ENCODE data around the gene OGFOD2. TPM values are rescaled to one million over a fixed set of nuclear protein-coding genes. Genes with fewer than 3 reads are reported as not detected.

OGFOD2 gene
- total RNA-seq, 4 donors from 2014 or later: 13.3 to 133 (median 16.8) TPM

DNA sequence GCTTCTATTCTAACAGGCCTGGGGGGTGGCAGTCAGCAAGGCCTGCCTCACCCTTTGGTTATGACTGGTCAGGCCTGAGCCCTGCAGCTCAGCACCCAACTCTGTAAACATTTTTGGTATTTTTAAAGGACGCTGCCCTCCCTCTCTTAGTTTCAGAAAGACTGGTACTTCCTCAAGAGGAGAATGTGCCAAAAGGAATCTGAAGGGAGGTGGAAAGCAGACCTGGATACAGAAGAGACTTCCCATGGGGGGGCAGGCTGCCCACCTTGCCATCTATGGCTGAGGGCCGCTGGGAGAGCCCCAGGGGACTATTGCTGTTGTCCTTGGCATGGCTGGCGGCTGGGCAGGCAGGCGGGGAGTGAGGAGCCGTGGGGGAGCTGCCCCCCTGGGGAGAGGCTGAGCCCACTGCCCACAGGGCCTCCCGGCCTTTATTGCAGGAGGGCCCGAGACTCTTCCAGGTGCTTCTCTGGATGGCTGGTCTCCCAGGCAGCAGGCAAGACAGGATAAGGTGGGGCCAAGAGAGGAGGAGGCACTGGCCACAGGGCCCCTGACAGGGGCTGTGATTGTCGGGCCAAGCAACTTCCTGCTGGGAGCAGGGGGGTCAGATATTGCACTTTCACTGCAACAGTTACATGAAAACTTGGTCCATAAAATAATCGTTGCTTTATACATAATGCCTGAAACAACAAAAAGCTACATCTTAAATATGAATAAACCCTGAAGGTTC is 8.9 kb downstream of the OGFOD2 start:
- Histone ChIP-seq H3K36me3 (no peaks in the 10 kb centered on the region), H3K27me3 (no peaks in the 10 kb centered on the region), H3K4me1 (peaks cover 5 to 37% of the 10 kb centered on the region in 2 donors), H3K9me3 (no peaks in the 10 kb centered on the region), H3K27ac (peak overlapping the region; percentile 62 to 73), H3K4me3 (no peak overlapping the region)
- intact Hi-C loops (cut with DNase I; ENCODE audit: low total_unique reads): no loop called here
- no peak for DNase-seq
- TF ChIP-seq POLR2A (IDR thresholded peaks at IDR 0.05): no peak
- TF ChIP-seq, protein P1, sequence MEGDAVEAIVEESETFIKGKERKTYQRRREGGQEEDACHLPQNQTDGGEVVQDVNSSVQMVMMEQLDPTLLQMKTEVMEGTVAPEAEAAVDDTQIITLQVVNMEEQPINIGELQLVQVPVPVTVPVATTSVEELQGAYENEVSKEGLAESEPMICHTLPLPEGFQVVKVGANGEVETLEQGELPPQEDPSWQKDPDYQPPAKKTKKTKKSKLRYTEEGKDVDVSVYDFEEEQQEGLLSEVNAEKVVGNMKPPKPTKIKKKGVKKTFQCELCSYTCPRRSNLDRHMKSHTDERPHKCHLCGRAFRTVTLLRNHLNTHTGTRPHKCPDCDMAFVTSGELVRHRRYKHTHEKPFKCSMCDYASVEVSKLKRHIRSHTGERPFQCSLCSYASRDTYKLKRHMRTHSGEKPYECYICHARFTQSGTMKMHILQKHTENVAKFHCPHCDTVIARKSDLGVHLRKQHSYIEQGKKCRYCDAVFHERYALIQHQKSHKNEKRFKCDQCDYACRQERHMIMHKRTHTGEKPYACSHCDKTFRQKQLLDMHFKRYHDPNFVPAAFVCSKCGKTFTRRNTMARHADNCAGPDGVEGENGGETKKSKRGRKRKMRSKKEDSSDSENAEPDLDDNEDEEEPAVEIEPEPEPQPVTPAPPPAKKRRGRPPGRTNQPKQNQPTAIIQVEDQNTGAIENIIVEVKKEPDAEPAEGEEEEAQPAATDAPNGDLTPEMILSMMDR (IDR thresholded peaks at IDR 0.05): no peak

DNA sequence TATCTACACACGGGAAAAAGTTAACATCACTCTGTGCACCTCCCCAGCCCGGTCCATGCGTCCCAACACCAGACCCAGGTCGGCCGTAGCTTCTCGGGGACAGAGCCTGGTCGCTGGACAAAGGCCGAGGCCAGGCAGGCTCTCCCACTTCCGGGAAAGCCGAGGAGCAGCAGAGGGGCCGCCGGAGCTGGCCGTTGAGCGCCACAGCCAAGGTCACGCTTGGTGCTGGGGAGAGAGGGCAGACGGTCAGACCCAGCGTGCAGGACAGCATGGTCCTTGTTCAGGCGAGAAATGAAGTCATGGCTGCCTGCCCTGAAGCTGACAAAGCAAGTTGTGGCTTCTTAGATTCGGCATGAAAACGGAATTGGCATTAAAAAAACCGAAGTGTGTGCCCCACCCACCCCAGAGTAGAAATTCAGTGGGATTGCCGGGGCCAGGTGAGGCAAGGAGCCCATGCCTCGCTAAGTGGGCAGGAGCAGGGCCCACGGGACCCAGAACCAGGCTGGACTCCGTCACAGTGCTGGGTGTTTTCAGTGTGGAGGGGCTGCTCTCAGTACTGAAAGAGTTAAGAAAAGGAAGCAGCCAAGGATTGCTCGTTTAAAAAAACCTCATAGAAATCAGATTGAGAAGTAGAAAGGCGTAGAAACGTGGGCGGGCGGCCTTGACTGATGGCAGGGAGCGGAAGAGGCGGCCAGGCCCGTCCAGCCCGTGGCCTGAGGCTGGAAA is 9.7 kb downstream of the OGFOD2 start:
- TF ChIP-seq, protein P1 (IDR thresholded peaks at IDR 0.05): no peak
- no peak for TF ChIP-seq POLR2A (IDR thresholded peaks at IDR 0.05)
- H3K27ac ChIP-seq: peak overlapping the region; percentile 62 to 73
- no peak overlapping the region for H3K4me3 ChIP-seq
- peaks cover 5 to 31% of the 10 kb centered on the region in 2 donors for H3K4me1 ChIP-seq
- H3K36me3 ChIP-seq: no peaks in the 10 kb centered on the region
- DNase-seq: peak in 1 of 2 donors; percentile 45
- H3K27me3 ChIP-seq: no peaks in the 10 kb centered on the region
- no peaks in the 10 kb centered on the region for H3K9me3 ChIP-seq
- intact Hi-C loops (cut with DNase I; ENCODE audit: low total_unique reads): no loop called here

DNA sequence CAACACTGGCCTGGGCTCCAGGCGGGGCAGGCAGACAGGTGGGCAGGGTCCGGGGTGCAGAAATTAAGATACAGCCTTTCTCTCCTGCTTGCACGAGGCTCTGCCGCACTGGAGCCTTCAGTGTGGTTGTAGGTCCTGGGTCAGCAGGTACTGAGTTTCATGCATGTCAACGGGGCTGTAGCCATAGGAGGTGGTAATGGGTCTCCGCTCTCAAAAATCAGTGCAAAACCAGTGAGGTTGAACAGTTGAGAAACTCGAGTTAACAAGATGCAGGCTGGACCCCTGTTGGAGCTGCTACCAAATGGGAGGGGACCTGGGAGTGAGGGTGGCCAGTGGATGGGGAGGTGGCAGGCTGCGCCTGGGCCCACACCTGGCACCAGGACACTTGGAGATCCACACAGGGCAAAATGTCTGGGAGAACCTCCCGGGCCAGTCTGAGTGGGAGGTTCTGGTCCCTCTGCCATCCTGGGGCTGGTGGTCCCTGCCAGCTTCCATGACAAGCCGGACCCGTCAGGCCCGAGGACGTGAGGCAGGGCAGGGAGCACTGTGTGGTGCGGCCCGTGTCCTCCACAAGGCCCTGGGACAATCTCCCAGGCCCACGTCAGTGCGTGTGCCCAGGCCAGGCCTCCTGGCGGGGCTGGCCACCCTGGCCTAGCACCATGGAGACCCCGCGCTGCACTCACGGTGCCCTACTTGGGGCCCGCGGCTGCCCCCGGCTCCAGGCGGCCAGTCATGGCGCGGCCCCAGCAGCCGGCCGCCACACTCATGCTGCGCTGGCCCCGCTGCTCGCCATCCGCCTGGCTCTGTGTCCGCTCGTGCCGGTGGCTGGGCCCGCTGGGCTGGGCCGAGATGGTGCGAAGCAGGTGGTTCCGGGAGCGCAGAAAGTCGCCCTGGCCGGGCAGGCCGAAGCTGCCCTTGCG is 10.6 kb downstream of the OGFOD2 start:
- no peak for DNase-seq
- peak overlapping the region; percentile 62 to 73 for H3K27ac ChIP-seq

DNA sequence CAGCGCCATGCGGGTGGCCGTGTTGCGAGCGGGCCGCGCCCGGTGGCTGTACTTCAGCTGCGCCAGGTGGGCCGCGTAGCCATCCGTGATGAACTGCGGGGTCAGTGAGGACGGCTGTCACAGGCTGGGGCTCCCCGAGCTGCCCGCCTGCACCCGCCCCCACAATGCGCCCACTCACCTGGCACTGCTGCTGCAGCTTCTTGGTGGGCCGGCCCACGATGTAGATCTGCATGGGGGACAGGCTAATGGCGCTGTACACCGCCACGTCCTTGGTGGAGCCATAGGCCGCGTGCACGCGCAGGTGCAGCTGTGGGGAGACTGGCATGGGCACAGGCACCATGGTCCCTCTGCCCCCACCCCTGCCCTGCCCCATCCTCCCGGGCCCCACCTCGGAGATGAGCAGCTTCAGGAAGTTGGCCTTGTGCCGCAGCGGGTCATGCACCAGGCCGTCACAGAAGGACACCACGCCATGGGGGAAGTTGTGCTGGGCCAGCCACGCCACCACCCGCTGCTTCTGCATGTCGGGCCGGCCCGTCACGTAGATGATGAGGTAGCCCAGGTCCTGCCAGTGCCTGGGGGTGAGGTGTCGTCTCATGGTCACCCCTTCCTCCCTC is 11.3 kb downstream of the OGFOD2 start:
- no peak overlapping the region for H3K4me3 ChIP-seq
- H3K36me3 ChIP-seq: no peaks in the 10 kb centered on the region
- intact Hi-C loops (cut with DNase I; ENCODE audit: low total_unique reads): no loop called here
- H3K9me3 ChIP-seq: no peaks in the 10 kb centered on the region
- H3K27ac ChIP-seq: no peak overlapping the region
- no peaks in the 10 kb centered on the region for H3K27me3 ChIP-seq
- no peak for DNase-seq
- no peak for TF ChIP-seq POLR2A (IDR thresholded peaks at IDR 0.05)
- TF ChIP-seq, protein P1 (IDR thresholded peaks at IDR 0.05): no peak
- H3K4me1 ChIP-seq: peaks cover 5 to 26% of the 10 kb centered on the region in 2 donors

More for the DNA sequence above, 10.6 kb downstream of the OGFOD2 start:
- no peaks in the 10 kb centered on the region for H3K27me3 ChIP-seq
- peaks cover 5 to 29% of the 10 kb centered on the region in 2 donors for H3K4me1 ChIP-seq
- H3K4me3 ChIP-seq: no peak overlapping the region
- intact Hi-C loops (cut with DNase I; ENCODE audit: low total_unique reads): no loop called here
- H3K36me3 ChIP-seq: no peaks in the 10 kb centered on the region
- H3K9me3 ChIP-seq: no peaks in the 10 kb centered on the region
- TF ChIP-seq, protein P1 (IDR thresholded peaks at IDR 0.05): no peak
- no peak for TF ChIP-seq POLR2A (IDR thresholded peaks at IDR 0.05)
